ENCODE data around the gene PRR14L. TPM values are rescaled to one million over a fixed set of nuclear protein-coding genes. Genes with fewer than 3 reads are reported as not detected.

Gene PRR14L
- total RNA-seq, 4 donors from 2014 or later, result 37.0 to 53.7 (median 49.2) TPM

- peaks cover 13 to 28% (median 19%) of the 10 kb centered on the region in 4 donors for H3K4me1 ChIP-seq
- no peak overlapping the region for H3K27ac ChIP-seq
- 67 to 83% methylated on average over 1 of the region's 1 CpG for WGBS, 2 donors (ENCODE audit: low coverage in 1 of 2)
- peaks cover 0 to 23% (median 11%) of the 10 kb centered on the region in 4 donors for H3K36me3 ChIP-seq
- intact Hi-C loops (cut with DNase I; ENCODE audit: low total_unique reads) (no loop called here), in situ Hi-C loops (cut with MboI; ENCODE audit: low pct_ligation_motif_present in 1 of 4, low pct_unique_long_range_greater_than_20kb in 1 of 4, low sequenced_read_pairs in 3 of 4) (no loop called here)
- no peak for DNase-seq
- TF ChIP-seq EP300 (IDR thresholded peaks at IDR 0.05; ENCODE audit: low read depth), result no peak
- no peak for TF ChIP-seq POLR2AphosphoS5 (IDR thresholded peaks at IDR 0.05)
- TF ChIP-seq POLR2A (IDR thresholded peaks at IDR 0.05), result no peak
- TF ChIP-seq, protein P1, sequence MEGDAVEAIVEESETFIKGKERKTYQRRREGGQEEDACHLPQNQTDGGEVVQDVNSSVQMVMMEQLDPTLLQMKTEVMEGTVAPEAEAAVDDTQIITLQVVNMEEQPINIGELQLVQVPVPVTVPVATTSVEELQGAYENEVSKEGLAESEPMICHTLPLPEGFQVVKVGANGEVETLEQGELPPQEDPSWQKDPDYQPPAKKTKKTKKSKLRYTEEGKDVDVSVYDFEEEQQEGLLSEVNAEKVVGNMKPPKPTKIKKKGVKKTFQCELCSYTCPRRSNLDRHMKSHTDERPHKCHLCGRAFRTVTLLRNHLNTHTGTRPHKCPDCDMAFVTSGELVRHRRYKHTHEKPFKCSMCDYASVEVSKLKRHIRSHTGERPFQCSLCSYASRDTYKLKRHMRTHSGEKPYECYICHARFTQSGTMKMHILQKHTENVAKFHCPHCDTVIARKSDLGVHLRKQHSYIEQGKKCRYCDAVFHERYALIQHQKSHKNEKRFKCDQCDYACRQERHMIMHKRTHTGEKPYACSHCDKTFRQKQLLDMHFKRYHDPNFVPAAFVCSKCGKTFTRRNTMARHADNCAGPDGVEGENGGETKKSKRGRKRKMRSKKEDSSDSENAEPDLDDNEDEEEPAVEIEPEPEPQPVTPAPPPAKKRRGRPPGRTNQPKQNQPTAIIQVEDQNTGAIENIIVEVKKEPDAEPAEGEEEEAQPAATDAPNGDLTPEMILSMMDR (IDR thresholded peaks at IDR 0.05), result no peak
- no peaks in the 10 kb centered on the region for H3K9me3 ChIP-seq
- no peaks in the 10 kb centered on the region for H3K27me3 ChIP-seq
- no peak overlapping the region for H3K4me3 ChIP-seq
Observed at GRCh38 chr22:31757265-31757664, 7.3 kb upstream of the PRR14L start.

GRCh38 chr22:31754813-31755212, 4.9 kb upstream of the PRR14L start:
- intact Hi-C loops (cut with DNase I; ENCODE audit: low total_unique reads) (no loop called here), in situ Hi-C loops (cut with MboI; ENCODE audit: low pct_ligation_motif_present in 1 of 4, low pct_unique_long_range_greater_than_20kb in 1 of 4, low sequenced_read_pairs in 3 of 4) (no loop called here)
- Histone ChIP-seq H3K4me3 (peak overlapping the region in 3 of 4 donors; percentile 78 to 88 (median 87)), H3K36me3 (peaks cover 0 to 5% (median 2%) of the 10 kb centered on the region in 4 donors), H3K27me3 (no peaks in the 10 kb centered on the region), H3K9me3 (no peaks in the 10 kb centered on the region), H3K27ac (peak overlapping the region; percentile 92 to 98 (median 95)), H3K4me1 (peaks cover 13 to 37% (median 24%) of the 10 kb centered on the region in 4 donors)
- no peak for TF ChIP-seq EP300 (IDR thresholded peaks at IDR 0.05; ENCODE audit: low read depth)
- TF ChIP-seq POLR2AphosphoS5 (IDR thresholded peaks at IDR 0.05), result no peak
- TF ChIP-seq, protein P1 (IDR thresholded peaks at IDR 0.05), result no peak
- TF ChIP-seq POLR2A (IDR thresholded peaks at IDR 0.05), result no peak
- DNase-seq, result no peak
- 26 to 50% methylated on average over 2 to 6 of the region's 6 CpGs for WGBS, 2 donors (ENCODE audit: low coverage in 1 of 2)

GRCh38 chr22:31753634-31754501, 3.9 kb upstream of the PRR14L start, which contains the start of gene DEPDC5:
DEPDC5 (plus strand) TSS chr22:31754019; CDS start chr22:31754922, 903 bp downstream.
- DNase-seq, result peak; percentile 98
- Histone ChIP-seq H3K4me1 (peaks cover 13 to 42% (median 28%) of the 10 kb centered on the region in 4 donors), H3K4me3 (peak within 1 kb of the TSS; percentile 78 to 88 (median 84)), H3K9me3 (no peaks in the 10 kb centered on the region), H3K27me3 (no peaks in the 10 kb centered on the region), H3K27ac (peak within 1 kb of the TSS; percentile 92 to 98 (median 95)), H3K36me3 (peaks cover 0 to 4% (median 0%) of the 10 kb centered on the region in 4 donors)
- in situ Hi-C loops (cut with MboI; ENCODE audit: low pct_ligation_motif_present in 1 of 4, low pct_unique_long_range_greater_than_20kb in 1 of 4, low sequenced_read_pairs in 3 of 4), result no loop called here
- TF ChIP-seq POLR2A (IDR thresholded peaks at IDR 0.05) (peak; percentile 88), POLR2AphosphoS5 (IDR thresholded peaks at IDR 0.05) (peak; percentile 81 to 94 (median 92)), EP300 (IDR thresholded peaks at IDR 0.05; ENCODE audit: low read depth) (no peak)
- TF ChIP-seq, protein P1 (IDR thresholded peaks at IDR 0.05), result no peak
- 1% methylated on average over 61 of the region's 65 CpGs; no CpG with 5 or more reads in 1 of the 2 donors for WGBS, 2 donors (ENCODE audit: low coverage in 1 of 2)
- intact Hi-C loops (cut with DNase I; ENCODE audit: low total_unique reads), result no loop called here

- Histone ChIP-seq H3K27me3 (no peaks in the 10 kb centered on the region), H3K9me3 (no peaks in the 10 kb centered on the region), H3K36me3 (no peaks in the 10 kb centered on the region), H3K4me1 (peaks cover 17 to 49% (median 36%) of the 10 kb centered on the region in 4 donors), H3K4me3 (peak overlapping the region; percentile 2 to 88 (median 82)), H3K27ac (peak overlapping the region; percentile 92 to 98 (median 95))
- intact Hi-C loops (cut with DNase I; ENCODE audit: low total_unique reads), result no loop called here
- TF ChIP-seq EP300 (IDR thresholded peaks at IDR 0.05; ENCODE audit: low read depth) (no peak), POLR2A (IDR thresholded peaks at IDR 0.05) (no peak), POLR2AphosphoS5 (IDR thresholded peaks at IDR 0.05) (no peak)
- TF ChIP-seq, protein P1 (IDR thresholded peaks at IDR 0.05), result no peak
- in situ Hi-C loops (cut with MboI; ENCODE audit: low pct_ligation_motif_present in 1 of 4, low pct_unique_long_range_greater_than_20kb in 1 of 4, low sequenced_read_pairs in 3 of 4), result no loop called here
- WGBS, 2 donors (ENCODE audit: low coverage in 1 of 2), result 17 to 36% methylated on average over 8 to 20 of the region's 20 CpGs
- peak; percentile 18 for DNase-seq
Observed at GRCh38 chr22:31753005-31753633, 3.2 kb upstream of the PRR14L start.

Measured in transverse colon (tissue), 4 donors.